HG02678 (cell line): ENCODE measurements around the gene ZNF746.
"Not testable (repeated sequence)": the region's sequence is repeated elsewhere in the genome, so short reads cannot be mapped to it uniquely, and the experiment has no call there.

Experiments
- ATAC-seq: cut with Tn5 transposase; IDR thresholded peaks from one replicate; pipeline ENCODE4 v1.9.1; 2021; ENCODE audit warnings: mild to moderate bottlenecking, moderate library complexity; ENCODE audit not compliant: unreplicated experiment

ZNF746 gene

GRCh38 chr7:149459540-149460452 is 37.8 kb downstream of the ZNF746 start:
- peak; percentile 39 for ATAC-seq

GRCh38 chr7:149459201-149459539 is 38.4 kb downstream of the ZNF746 start:
- no peak for ATAC-seq

GRCh38 chr7:149458235-149458634 is 39.4 kb downstream of the ZNF746 start:
- ATAC-seq, result no peak

- no peak for ATAC-seq
Observed at GRCh38 chr7:149457766-149458165, 39.8 kb downstream of the ZNF746 start.

DNA sequence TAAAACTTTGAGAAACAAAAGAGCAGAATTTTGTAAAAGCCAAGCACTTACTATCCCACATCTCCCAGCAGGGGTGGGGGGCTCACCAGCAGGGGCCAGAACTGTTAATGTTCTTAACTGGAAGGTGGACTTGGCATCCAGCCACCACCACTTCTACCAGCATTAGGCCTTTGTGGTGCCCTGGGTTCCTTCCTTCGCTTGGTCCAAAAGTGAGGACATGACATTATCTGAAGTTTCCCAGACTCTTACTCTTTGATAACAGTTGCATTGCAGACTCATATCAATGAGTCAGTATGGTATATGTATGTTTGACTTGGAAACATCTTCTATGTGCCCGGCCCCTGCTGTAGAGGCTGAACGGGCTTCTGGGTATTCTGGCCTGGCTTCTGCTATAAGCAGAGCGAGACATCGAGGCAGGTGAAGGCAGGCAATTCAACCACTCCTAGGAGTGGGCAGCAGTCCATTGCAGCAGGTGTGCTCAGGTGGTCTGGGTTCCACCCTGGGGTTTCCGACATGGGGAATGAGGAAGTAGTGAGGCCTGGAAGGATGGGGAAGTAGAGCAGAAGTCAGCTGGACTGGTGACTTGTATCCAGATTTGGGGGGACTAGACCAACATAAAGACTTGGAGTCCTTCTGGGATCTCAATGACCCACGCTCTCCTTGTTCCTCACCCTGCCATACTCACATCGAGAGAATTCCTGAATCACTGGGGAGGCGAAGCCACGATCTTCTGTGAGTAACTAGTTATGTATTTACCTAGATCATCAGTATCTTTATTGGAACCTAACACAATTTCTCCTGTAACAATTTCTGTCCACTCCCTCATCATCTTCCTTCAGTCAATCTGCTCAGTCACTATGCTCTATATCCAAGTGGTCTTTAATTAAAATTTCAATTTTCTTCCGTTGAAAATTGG is 40.8 kb downstream of the ZNF746 start:
- ATAC-seq, result no peak

DNA sequence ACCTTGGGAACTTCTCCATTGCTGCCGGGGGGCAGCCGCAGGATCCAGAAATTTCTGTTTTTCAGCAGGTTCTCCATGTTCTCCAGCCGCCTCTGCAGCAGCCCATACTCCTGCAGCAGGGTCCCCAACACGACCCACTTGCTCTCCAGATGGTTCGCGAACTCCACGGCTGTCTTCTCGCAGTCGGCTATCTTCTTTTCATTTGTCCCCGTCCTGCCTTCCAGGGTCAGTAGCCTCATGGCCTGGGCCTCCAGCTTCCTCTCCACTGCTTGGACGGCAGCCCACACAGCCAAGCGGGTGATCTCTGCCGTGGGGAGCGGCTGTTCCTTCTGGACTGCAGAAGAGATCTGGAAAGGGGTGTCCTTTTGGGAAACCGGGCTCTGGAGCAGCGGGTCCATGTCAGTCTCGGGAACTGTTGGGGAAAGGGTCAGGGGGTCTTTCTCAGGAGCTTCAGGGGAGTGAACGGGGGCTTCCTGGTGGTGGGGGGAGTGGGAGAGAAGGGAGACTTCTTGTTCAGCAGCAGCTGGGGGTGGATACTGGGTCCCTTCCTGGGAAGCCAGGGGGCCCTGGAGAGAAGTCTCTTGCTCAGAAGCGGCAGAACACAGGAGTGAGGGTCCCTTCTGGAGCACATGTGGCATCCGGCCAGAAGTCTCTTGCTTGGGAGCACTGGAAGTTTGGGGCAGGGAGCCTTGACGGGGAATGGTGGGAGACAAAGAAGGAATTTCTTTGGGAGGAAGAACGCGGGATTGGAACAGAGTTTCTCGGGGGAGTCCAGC is 42.2 kb downstream of the ZNF746 start:
- ATAC-seq, result no peak

DNA sequence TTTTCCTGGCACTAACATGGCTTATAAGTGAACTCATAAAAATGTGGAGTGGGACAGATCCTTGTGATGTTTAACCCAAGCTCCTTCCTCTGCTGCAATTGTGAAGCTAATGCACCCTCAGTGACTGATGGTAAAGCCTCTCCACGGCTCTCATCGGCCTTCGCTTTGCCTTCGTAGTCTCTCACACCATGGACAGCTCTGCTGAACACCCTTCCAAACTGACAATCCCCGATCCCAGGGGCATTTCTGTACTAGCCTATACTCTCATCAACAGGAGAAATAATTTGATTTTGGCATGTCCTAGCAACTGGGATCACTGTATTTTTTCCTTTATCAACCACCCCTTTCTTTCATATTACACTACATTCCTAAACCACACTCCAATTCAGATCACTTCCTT is 42.9 kb downstream of the ZNF746 start:
- ATAC-seq, result no peak

- no peak for ATAC-seq
Observed at GRCh38 chr7:149454006-149454405, 43.6 kb downstream of the ZNF746 start.

- no peak for ATAC-seq
Observed at GRCh38 chr7:149450821-149451220, 46.8 kb downstream of the ZNF746 start.

GRCh38 chr7:149449897-149450296 is 47.7 kb downstream of the ZNF746 start:
- no peak for ATAC-seq

- no peak for ATAC-seq
Observed at GRCh38 chr7:149448961-149449360, 48.6 kb downstream of the ZNF746 start.

- ATAC-seq, result not testable (repeated sequence)
Observed at GRCh38 chr7:149446026-149446425, 51.6 kb downstream of the ZNF746 start.

GRCh38 chr7:149444287-149444686 is 53.3 kb downstream of the ZNF746 start:
- ATAC-seq, result no peak

DNA sequence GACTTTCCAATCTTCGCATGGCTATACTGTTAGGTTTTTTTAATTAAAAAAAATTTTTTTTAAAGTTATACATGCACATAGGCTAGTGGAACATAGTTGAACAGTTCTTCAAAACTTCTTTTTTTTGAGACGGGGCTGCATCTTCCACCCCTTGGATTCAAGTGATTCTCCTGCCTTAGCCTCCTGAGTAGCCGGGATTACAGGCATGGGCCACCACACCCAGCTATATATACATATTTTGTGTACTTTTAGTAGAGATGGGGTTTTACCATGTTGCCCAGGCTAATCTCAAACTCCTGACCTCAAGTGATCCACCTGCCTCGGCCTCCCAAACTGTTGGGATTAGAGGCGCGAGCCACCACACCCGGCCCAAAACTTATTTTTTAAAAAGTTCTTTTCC is 54.1 kb downstream of the ZNF746 start:
- no peak for ATAC-seq

- ATAC-seq, result no peak
Observed at GRCh38 chr7:149442924-149443323, 54.7 kb downstream of the ZNF746 start.

DNA sequence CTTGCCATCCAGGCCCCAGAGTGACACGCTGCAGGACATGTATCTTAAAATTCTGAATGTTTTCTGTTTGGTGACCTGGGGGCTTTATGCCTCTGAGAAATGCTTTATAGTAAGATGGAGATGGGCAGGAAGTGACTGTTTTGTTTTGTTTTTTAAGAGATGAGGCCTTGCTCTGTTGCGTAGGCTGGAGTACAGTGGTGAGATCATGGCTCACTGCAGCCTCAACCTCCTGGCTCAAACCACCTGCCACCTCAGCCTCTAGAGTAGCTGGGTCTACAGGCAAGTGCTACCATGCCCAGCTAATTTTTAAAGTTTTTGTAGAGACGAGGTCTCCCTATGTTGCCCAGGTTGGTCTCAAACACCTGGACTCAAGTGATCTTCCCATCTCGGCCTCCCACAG is 57.4 kb downstream of the ZNF746 start:
- no peak for ATAC-seq

- no peak for ATAC-seq
Observed at GRCh38 chr7:149436358-149436757, 61.3 kb downstream of the ZNF746 start.

- no peak for ATAC-seq
Observed at GRCh38 chr7:149433124-149433523, 64.5 kb downstream of the ZNF746 start.

DNA sequence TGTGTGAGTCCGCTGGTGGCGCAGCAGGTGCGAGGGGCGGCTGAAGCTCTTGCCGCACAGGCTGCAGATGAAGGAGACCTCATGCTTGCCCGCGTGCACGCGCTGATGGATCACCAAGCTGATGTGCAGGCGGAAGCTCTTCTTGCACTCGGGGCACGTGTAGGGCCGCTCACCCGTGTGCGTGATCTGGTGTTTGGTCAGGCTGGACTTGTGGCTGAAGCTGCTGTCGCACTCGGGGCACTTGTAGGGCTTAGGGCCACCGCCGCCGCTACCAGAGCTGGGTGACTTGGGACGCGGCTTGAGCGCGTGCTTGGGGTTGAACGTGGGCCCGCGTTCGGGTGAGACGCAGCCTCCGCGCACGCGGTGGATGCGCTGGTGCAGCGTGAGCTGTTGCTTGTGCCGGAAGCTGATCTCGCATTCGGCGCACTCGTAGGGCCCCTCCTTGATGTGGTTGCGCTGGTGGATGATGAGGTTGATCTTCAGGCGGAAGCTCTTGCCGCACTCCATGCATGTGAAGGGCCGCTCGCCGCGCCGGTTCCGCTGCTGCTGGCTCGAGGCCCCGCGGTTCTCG is 65.4 kb downstream of the ZNF746 start:
- no peak for ATAC-seq

- ATAC-seq, result no peak
Observed at GRCh38 chr7:149431486-149432120, 66.0 kb downstream of the ZNF746 start.
